ENCODE data around the gene LRRC10.

LRRC10 gene

DNA sequence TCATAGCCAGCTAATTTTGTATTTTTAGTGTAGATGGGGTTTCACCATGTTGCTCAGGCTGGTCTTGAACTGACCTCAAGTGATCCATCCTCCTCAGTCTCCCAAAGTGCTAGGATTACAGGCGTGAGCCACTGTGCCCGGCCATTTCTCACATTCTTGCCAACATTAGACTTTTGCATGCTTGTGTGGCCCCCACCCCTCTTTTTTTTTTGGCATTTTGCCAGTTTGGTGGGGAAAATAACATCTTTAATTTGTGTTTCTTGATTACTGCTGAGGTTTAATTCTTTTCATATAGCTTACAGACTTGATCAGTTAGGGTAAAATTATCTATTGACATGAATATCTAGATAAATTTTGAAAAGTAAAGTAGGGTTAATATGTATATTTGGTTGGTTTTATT is 21.6 kb downstream of the LRRC10 start:
- TF ChIP-seq CTCF (IDR thresholded peaks at IDR 0.05; ENCODE audit: low read length, missing control alignments) = no peak
- DNase-seq (ENCODE audit: low read depth) = no peak
- H3K4me3 ChIP-seq (replicated peaks; ENCODE audit: low read depth, low read length) = no peak overlapping the region

DNA sequence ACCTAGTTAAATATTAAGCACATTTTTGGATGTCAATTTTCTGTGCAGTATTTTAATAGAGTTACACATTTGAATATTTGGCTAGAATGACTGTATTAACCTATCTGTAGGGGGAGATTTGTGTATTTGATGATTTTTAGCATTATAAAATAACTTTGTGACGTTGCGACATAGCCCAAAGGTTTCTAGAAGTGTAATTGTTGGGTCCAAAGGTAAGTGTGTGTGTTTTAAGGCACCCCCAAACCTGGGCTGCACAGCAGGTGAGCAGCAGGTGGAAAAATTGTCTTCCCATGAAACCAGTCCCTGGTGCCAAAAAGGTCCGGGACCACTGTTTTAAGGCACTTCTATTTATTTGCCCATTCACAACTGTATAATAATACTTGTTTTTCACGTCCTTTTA is 22.2 kb downstream of the LRRC10 start:
- no peak for TF ChIP-seq CTCF (IDR thresholded peaks at IDR 0.05; ENCODE audit: low read length, missing control alignments)
- DNase-seq (ENCODE audit: low read depth) = no peak
- H3K4me3 ChIP-seq (replicated peaks; ENCODE audit: low read depth, low read length) = no peak overlapping the region

GRCh38 chr12:69585189-69586062 is 25.3 kb downstream of the LRRC10 start, which contains the start of gene CCT2:
CCT2 (plus strand) TSS chr12:69585459; CDS start chr12:69585522, 63 bp downstream.
- peak; percentile 42 for TF ChIP-seq CTCF (IDR thresholded peaks at IDR 0.05; ENCODE audit: low read length, missing control alignments)
- DNase-seq (ENCODE audit: low read depth) = peak; percentile 96
- H3K4me3 ChIP-seq (replicated peaks; ENCODE audit: low read depth, low read length) = peak within 1 kb of the TSS; percentile 98

DNA sequence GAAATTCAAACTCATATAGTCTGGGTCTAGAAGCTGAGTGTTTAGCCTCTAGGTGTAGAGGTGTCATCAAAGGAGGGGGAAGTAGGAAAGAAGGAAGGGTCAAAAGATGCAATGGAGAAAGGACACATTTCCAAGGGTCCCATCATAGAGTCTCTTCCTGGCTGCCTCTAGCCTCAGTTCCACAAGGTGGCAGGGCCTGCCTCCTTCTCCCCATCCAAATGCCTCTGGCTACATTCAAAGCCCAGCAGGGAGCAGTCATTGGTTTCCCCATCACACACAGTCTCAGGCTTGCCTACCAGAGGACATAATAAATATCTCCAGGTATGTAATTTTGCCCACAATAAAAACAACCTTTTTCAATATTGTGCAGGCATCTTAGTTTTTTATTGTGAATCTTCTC is 27.5 kb downstream of the LRRC10 start:
- DNase-seq (ENCODE audit: low read depth) = no peak
- TF ChIP-seq CTCF (IDR thresholded peaks at IDR 0.05; ENCODE audit: low read length, missing control alignments) = no peak
- no peak overlapping the region for H3K4me3 ChIP-seq (replicated peaks; ENCODE audit: low read depth, low read length)

- no peak overlapping the region for H3K4me3 ChIP-seq (replicated peaks; ENCODE audit: low read depth, low read length)
- TF ChIP-seq CTCF (IDR thresholded peaks at IDR 0.05; ENCODE audit: low read length, missing control alignments) = no peak
- no peak for DNase-seq (ENCODE audit: low read depth)
Measured at GRCh38 chr12:69580074-69580473, 30.6 kb downstream of the LRRC10 start.

GRCh38 chr12:69579029-69579428 is 31.7 kb downstream of the LRRC10 start:
- H3K4me3 ChIP-seq (replicated peaks; ENCODE audit: low read depth, low read length) = no peak overlapping the region
- no peak for DNase-seq (ENCODE audit: low read depth)
- no peak for TF ChIP-seq CTCF (IDR thresholded peaks at IDR 0.05; ENCODE audit: low read length, missing control alignments)

- no peak for DNase-seq (ENCODE audit: low read depth)
- H3K4me3 ChIP-seq (replicated peaks; ENCODE audit: low read depth, low read length) = no peak overlapping the region
- no peak for TF ChIP-seq CTCF (IDR thresholded peaks at IDR 0.05; ENCODE audit: low read length, missing control alignments)
Measured at GRCh38 chr12:69578283-69578682, 32.4 kb downstream of the LRRC10 start.
